ENCODE data around the gene MPRIP. TPM values are rescaled to one million over a fixed set of nuclear protein-coding genes. Genes with fewer than 3 reads are reported as not detected.

The MPRIP gene
- total and polyA plus RNA-seq, 2 donors (not counting 1 experiment from before 2014, with no cell fraction given), result 130 to 299 TPM

DNA sequence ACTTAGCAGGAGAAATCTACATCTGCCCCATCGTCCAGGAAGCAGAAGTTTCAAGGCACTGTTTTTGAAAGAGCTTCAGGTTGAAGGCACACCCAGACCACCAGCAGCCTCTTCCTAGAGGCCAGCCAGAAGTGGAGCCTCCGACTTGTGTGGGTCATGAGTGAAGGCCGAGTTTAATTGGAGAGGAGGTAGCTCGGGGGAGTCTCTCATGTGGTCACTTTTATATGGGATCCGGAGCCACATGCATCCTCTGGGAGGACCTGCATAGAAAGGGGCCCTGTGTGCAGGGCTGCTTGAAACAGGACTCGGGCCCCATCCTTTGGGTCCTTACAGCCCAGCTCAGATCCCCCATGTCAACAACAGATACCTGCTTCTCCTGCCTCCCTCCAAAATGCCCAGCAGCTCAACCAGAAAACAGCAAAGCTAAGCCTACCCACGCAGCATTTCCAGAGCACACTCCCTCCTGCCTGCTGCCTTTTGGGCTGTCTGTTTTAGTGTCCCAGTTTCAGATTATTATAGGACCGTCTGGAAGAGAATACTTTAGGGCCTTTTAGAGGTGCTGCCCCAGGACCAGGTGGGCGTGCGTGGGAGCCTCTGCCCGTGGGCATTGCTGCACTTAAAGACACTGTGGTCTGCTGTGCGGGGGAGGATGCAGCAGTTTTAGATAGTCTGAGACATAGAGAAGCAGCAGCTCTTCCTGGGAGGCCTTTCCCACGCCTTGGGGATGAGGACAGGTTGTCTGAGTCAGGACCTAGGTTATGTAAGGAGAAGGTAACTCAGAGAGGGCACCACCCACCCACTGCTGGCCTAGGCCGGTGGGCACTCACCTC, 29.5 kb downstream of the MPRIP start:
- DNase-seq (no peak), ATAC-seq (ENCODE audit: low read depth) (no peak)
- no peaks in the 10 kb centered on the region for H3K27me3 Mint-ChIP-seq
- Histone ChIP-seq H3K4me2 (replicated peaks; ENCODE audit: low read depth, low read length, poor library complexity, severe bottlenecking) (no peak overlapping the region), H4K20me1 (ENCODE audit: control insufficient read depth, insufficient read depth, low read length, poor library complexity, severe bottlenecking) (peaks cover 92% of the 10 kb centered on the region), H3K9me3 (ENCODE audit: control extremely low read depth in 1 of 3, control insufficient read depth in 2 of 3, insufficient read depth in 1 of 3, low read length in 2 of 3) (peaks cover 0 to 5% (median 2%) of the 10 kb centered on the region in 3 donors), H2AFZ (ENCODE audit: insufficient read depth, low read depth, low read length, poor library complexity, severe bottlenecking) (no peak overlapping the region), H3K9ac (ENCODE audit: low read length) (no peak overlapping the region), H3K27me3 (replicated peaks in 1 of 4; ENCODE audit: control extremely low read depth in 1 of 4, control insufficient read depth in 3 of 4, insufficient read depth in 4 of 4, low read length in 3 of 4) (no peaks in the 10 kb centered on the region), H3K27ac (ENCODE audit: low read length in 2 of 2) (no peak overlapping the region), H3K4me1 (ENCODE audit: control insufficient read depth in 2 of 2, insufficient read depth in 2 of 2, low read length in 2 of 2) (peaks cover 5 to 13% of the 10 kb centered on the region in 2 donors), H3K79me2 (ENCODE audit: control insufficient read depth, insufficient read depth, low read length) (peaks cover 100% of the 10 kb centered on the region), H3K4me3 (ENCODE audit: control extremely low read depth in 1 of 5, extremely low read depth in 1 of 5, insufficient read depth in 1 of 5, low read depth in 2 of 5, low read length in 4 of 5) (no peak overlapping the region), H3K36me3 (replicated peaks in 1 of 2; ENCODE audit: control extremely low read depth in 1 of 2, control insufficient read depth in 1 of 2, extremely low read depth in 1 of 2, insufficient read depth in 2 of 2, low read length in 1 of 2) (peaks cover under 1 to 46% of the 10 kb centered on the region in 2 experiments)
- no peak overlapping the region for H3K4me3 Mint-ChIP-seq
- CTCF ChIA-PET, result no interaction called here
- intact Hi-C loops (cut with micrococcal nuclease), result no loop called here
- WGBS (ENCODE audit: insufficient coverage), result 93% methylated on average over 10 of the region's 14 CpGs
- H3K4me1 Mint-ChIP-seq, result peaks cover 52% of the 10 kb centered on the region
- H3K27ac Mint-ChIP-seq, result no peak overlapping the region
- TF ChIP-seq, protein P1, sequence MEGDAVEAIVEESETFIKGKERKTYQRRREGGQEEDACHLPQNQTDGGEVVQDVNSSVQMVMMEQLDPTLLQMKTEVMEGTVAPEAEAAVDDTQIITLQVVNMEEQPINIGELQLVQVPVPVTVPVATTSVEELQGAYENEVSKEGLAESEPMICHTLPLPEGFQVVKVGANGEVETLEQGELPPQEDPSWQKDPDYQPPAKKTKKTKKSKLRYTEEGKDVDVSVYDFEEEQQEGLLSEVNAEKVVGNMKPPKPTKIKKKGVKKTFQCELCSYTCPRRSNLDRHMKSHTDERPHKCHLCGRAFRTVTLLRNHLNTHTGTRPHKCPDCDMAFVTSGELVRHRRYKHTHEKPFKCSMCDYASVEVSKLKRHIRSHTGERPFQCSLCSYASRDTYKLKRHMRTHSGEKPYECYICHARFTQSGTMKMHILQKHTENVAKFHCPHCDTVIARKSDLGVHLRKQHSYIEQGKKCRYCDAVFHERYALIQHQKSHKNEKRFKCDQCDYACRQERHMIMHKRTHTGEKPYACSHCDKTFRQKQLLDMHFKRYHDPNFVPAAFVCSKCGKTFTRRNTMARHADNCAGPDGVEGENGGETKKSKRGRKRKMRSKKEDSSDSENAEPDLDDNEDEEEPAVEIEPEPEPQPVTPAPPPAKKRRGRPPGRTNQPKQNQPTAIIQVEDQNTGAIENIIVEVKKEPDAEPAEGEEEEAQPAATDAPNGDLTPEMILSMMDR (IDR thresholded peaks at IDR 0.05), result no peak
- no peak for TF ChIP-seq EZH2 (IDR thresholded peaks at IDR 0.05; ENCODE audit: borderline replicate concordance, insufficient read depth, low read depth, low read length, poor library complexity, severe bottlenecking)
- peaks cover 2% of the 10 kb centered on the region for H3K9me3 Mint-ChIP-seq (ENCODE audit: insufficient read depth)
- POLR2A ChIA-PET, result interaction anchor here (0.6 kb wide), 2 partner anchors 24 to 42 kb away, joined by 3 read pairs; no protein-coding TSS in a partner anchor

DNA sequence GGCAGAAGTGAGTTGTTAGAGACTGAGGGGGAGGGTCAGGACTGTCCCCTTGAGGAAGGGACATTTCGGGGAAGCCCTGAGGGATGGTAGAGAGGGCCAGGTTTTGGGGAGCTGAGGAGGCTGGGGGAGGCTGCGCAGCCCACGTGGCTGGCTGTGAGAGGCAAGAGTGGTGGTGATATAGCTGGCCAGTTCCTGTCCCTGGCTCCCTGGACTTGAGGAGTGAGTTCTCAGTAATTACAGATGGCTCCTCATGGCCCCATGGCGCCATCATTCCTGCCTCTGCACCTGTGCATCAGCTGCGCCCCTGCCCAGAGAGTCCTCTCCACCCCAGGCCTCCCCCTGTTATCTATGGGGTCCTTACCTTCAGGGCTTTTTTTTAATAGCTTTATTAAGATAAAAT, 30.3 kb downstream of the MPRIP start:
- Histone ChIP-seq H3K4me3 (ENCODE audit: control extremely low read depth in 1 of 5, extremely low read depth in 1 of 5, insufficient read depth in 1 of 5, low read depth in 2 of 5, low read length in 4 of 5) (no peak overlapping the region), H3K4me1 (ENCODE audit: control insufficient read depth in 2 of 2, insufficient read depth in 2 of 2, low read length in 2 of 2) (peaks cover 0 to 9% of the 10 kb centered on the region in 2 donors), H3K79me2 (ENCODE audit: control insufficient read depth, insufficient read depth, low read length) (peaks cover 100% of the 10 kb centered on the region), H3K27me3 (replicated peaks in 1 of 4; ENCODE audit: control extremely low read depth in 1 of 4, control insufficient read depth in 3 of 4, insufficient read depth in 4 of 4, low read length in 3 of 4) (no peaks in the 10 kb centered on the region), H3K36me3 (replicated peaks in 1 of 2; ENCODE audit: control extremely low read depth in 1 of 2, control insufficient read depth in 1 of 2, extremely low read depth in 1 of 2, insufficient read depth in 2 of 2, low read length in 1 of 2) (peaks cover 0 to 54% of the 10 kb centered on the region in 2 experiments), H3K9me3 (ENCODE audit: control extremely low read depth in 1 of 3, control insufficient read depth in 2 of 3, insufficient read depth in 1 of 3, low read length in 2 of 3) (peaks cover 0 to 5% (median 2%) of the 10 kb centered on the region in 3 donors), H4K20me1 (ENCODE audit: control insufficient read depth, insufficient read depth, low read length, poor library complexity, severe bottlenecking) (peaks cover 92% of the 10 kb centered on the region), H3K4me2 (replicated peaks; ENCODE audit: low read depth, low read length, poor library complexity, severe bottlenecking) (no peak overlapping the region), H2AFZ (ENCODE audit: insufficient read depth, low read depth, low read length, poor library complexity, severe bottlenecking) (no peak overlapping the region), H3K27ac (ENCODE audit: low read length in 2 of 2) (no peak overlapping the region), H3K9ac (ENCODE audit: low read length) (no peak overlapping the region)
- ChIA-PET POLR2A (no interaction called here), CTCF (no interaction called here)
- Mint-ChIP-seq H3K27me3 (no peaks in the 10 kb centered on the region), H3K9me3 (ENCODE audit: insufficient read depth) (peaks cover 2% of the 10 kb centered on the region), H3K4me3 (no peak overlapping the region), H3K4me1 (peaks cover 45% of the 10 kb centered on the region), H3K27ac (no peak overlapping the region)
- no peak for ATAC-seq (ENCODE audit: low read depth)
- intact Hi-C loops (cut with micrococcal nuclease), result no loop called here
- no peak for DNase-seq
- TF ChIP-seq, protein P1 (IDR thresholded peaks at IDR 0.05), result no peak
- no peak for TF ChIP-seq EZH2 (IDR thresholded peaks at IDR 0.05; ENCODE audit: borderline replicate concordance, insufficient read depth, low read depth, low read length, poor library complexity, severe bottlenecking)
- 94% methylated on average over 3 of the region's 5 CpGs for WGBS (ENCODE audit: insufficient coverage)
